ENCODE data around the gene RAB5B. TPM values are rescaled to one million over a fixed set of nuclear protein-coding genes. Genes with fewer than 3 reads are reported as not detected.

RAB5B gene, protein sequence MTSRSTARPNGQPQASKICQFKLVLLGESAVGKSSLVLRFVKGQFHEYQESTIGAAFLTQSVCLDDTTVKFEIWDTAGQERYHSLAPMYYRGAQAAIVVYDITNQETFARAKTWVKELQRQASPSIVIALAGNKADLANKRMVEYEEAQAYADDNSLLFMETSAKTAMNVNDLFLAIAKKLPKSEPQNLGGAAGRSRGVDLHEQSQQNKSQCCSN
- polyA plus RNA-seq (ENCODE audit: insufficient read length), result 129 TPM

DNA sequence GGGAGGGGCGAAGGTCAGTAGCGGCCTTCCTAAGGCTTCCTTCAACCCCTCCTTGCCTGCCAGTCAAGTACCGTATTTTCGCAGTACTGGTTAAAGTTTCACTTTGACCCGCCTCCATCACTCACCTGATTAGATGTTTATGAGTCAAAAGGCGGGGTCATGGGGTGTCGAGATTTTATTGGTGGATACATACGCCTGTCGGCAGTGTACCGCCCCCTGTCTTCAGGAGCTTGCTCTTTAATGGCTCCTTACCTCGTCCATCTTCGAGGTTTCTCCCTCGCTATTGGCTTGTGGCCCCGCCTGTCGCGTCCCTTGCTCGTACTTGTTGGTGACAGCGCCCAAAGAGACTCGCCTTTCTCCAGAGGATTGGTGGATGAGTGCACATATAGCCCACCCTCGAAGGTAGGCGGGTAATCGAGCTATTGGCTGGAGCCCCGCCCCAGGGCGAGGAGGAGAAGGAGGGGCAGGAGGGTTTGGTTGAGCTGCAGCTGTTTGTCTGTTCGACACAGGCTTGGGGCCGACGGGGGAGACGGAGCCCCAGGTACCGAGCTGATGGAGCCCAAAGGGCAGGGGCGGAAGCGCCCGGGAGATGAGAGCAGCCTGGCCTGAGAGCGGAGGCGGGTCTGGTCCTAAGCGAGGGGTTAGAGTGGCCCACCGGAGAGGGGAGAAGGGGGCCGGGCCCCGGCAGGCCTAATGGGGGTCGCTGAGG lies at the start of gene RAB5B:
Gene RAB5B, plus strand, starts transcription at position 480 of the 709 bp plus-strand sequence. CDS start 12,883 bp downstream, outside the sequence.
- peak; percentile 100 for DNase-seq (ENCODE audit: low read depth)

DNA sequence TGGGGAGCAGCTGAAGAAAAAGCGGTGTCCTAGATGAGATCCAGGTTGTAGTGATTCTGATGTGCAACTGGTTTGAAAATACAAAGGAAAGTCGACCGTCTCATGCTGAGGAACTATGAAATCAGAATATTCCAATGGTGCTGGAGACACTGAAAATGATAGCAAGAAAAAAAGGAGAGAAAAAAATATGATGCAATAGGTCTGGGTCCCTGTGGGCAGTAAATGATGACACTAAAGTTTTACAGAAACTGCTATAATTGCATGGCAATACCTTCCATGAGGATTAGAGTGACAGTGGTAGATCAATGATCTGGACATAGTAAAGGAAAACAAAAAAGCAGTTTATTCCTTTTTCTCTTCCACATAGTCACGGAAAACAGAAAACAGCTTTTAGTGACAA lies 48.5 kb upstream of the RAB5B start:
- DNase-seq (ENCODE audit: low read depth), result no peak

DNA sequence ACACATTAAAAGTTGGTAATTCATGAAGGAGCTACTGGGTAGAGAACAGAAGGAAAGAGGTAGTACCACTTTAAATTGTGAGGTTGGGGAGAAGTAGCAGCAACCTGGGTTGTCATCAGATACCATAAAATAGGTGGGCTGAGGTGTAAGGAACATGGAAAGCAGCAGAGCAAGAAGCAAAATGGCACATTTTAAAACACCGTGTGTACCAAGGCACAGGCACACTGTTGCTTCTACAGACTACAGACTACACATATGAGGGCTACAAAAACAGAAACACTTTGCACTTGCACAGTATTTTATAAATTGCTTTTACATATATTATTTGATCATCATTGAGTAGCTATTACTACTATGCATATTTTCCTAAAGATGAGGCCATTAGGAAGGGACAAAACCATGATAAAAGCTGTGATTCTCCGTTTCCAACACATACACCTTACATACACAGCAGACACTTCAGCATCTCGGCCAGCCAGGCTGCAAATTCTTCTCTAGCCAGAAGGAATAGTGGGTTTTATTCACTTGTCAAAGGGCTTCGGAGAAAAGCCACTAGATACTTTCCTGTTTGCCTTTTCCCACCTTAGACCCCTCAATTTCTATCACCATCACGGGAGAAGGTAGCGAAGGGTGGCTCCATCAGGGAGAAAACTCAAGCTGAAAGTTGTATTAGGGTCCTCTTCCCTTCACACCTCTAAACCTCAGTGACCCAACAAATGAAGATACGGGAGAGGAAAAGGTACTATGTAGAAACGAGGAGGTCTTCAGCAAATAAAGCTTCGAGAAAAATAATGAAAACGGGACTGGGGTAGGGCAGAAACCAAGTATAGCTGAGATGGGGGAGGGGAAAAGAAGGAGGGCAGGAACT lies 47.8 kb upstream of the RAB5B start:
- no peak for DNase-seq (ENCODE audit: low read depth)

DNA sequence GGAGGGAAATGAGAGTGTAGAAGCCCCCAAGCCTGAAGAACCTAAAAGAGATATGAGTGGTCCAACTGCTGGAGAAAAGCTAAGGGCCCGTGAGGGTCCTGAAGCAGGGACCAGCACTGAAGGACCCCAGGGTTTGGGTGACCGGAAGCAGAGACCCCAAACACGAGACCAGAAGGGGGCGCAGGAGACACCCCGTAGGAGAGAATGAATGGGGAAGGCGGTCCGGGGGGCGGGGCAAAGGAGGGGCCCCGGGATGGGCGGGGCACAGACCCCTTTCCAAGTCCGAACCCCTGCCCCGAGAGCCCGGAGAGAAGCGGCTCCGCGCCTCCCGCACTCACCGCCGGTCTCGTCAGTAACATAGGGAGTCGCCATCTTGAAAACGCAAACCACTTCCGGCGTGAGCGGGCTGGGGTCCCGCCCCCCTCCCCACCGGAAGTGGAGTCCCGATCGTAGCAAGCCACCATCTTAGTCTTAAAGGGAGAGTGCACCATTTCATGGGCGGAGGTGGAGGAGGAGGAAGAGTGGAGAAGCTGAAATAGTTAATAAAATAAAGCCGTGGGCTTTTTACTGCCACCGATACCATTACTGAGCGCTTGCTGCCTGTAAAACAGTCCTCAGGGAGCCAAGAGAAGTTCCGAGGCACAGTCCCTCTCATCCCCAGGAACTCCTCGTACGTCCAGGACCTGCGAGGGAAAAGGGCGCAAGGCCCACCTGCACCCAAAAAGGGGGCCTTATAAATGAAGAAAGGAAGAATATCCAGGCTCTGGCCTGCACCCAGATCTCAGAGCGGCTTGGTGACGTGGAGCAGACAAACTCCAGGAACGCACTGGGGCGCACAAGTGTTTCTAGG lies 46.9 kb upstream of the RAB5B start:
- DNase-seq (ENCODE audit: low read depth), result peak; percentile 83

DNA sequence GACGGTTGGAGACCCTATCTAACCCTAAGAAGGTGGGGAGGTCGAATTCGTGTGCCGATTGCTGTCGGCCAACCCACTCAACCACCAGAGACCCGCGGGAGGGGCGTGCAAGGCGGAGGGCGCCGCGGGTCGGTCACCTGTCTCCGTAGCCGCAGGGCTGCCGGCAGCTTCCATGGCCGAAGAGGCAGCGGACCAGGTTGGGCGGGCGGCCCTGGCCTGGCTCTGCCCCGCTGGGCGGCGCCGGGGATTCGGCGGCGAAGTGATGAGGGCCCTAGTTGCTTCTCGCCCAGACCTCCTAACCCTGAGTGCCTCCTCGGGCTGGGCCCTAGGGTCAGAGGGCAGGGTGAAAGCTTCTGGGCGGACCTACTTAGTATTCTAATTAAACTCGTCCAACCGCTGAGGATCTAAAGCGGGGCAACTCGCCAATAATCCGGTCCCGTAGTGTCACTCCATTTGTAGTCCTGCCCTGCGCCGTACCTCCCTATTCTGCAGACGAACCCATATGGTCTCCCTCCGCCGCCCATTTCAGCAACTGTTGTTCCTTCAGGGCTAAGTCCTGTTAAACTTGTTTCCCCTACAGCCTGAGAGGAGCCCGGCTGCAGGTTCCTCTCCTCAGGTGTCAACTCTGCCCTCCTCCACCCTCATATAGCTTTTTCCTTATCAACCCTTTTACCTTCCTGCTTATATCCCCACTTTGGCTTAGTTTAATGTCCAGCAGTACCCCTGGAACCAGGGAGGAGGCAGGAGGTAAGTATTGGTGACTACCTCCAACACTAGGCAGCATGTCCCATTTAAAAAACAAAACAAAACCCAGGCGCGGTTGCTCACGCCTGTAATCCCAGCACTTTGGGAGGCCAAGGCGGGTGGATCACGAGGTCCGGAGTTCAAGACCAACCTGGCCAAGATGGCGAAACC lies 46.0 kb upstream of the RAB5B start, which contains the start of gene PYM1:
Gene PYM1, minus strand, starts transcription at position 307 of the 915 bp plus-strand sequence. Its CDS starts 133 bp downstream, at position 174.
- DNase-seq (ENCODE audit: low read depth), result peak; percentile 39

DNA sequence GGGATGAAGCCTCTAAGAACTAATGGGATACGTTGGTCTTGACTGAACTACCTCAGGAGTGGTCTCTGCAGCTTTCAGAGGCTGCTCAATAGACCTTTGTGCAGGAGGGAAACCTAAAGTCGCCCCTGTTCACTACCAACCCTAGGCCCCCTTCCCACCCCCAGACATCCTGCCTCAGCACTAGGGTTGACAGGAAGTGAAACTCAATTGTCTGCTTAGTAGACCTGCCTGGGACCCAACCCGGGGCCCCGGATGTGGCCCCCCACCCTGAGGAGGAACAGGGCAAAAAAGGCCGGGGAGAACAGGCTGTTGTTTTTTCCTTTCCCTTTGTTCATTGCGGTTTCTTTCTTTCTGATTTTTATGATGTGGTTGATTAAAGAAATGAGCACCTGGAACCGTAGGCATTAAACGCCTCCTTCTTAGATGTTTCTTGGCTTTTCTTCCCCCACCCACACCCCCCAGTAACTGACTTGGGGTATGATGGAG lies 44.5 kb upstream of the RAB5B start:
- no peak for DNase-seq (ENCODE audit: low read depth)

DNA sequence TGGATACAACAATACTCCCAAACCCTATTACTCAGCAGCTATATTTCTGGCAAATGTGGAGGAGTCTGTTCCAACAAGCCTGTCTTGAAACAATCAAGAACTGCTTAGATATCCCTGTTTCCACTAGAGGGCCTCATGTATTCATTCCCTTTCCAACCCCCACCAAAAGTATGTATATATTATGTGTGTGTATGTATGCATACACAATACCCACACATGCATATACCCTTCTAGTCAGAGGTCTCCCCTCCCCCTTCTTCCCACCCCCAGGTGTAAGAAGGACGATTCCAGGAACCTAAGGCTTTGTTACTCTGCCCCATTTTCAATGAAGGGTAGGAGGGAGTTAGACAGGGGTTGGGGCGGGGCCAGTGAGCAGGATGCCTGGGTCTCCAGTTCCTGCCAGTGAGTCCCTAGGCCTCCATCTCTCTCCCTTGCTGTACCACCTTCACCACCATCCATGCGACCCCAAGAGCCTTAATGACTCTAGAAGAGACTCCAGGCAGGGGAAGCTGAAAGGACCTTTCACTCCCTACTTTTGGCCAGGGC lies 43.0 kb upstream of the RAB5B start, which contains the start of gene DGKA:
Gene DGKA, plus strand, starts transcription at position 392 of the 546 bp plus-strand sequence. CDS start 5,342 bp downstream, outside the sequence.
- peak; percentile 75 for DNase-seq (ENCODE audit: low read depth)

DNA sequence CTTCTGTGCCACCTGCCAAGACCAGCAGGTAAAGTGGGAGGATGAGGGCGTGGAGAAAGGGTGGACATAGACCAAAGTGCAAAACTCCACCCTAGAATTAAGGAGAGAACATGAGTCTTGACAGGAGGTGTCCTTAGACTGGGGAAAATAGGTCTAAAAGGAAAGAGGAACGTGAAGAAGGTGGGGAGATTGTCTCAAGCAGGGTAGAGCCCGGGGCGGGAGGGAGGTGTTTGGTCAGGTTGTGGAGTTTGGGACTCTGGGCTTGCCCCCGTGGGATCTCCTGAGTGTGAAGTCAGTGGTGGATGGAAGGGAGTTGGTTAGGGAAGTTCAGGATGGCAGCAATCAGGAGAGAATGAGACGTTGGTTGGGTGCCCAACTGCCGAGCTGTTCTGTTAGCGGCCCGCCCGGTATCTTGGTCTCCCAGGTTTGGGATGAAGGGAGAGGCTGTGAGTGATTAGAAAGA lies 42.5 kb upstream of the RAB5B start:
- no peak for DNase-seq (ENCODE audit: low read depth)

DNA sequence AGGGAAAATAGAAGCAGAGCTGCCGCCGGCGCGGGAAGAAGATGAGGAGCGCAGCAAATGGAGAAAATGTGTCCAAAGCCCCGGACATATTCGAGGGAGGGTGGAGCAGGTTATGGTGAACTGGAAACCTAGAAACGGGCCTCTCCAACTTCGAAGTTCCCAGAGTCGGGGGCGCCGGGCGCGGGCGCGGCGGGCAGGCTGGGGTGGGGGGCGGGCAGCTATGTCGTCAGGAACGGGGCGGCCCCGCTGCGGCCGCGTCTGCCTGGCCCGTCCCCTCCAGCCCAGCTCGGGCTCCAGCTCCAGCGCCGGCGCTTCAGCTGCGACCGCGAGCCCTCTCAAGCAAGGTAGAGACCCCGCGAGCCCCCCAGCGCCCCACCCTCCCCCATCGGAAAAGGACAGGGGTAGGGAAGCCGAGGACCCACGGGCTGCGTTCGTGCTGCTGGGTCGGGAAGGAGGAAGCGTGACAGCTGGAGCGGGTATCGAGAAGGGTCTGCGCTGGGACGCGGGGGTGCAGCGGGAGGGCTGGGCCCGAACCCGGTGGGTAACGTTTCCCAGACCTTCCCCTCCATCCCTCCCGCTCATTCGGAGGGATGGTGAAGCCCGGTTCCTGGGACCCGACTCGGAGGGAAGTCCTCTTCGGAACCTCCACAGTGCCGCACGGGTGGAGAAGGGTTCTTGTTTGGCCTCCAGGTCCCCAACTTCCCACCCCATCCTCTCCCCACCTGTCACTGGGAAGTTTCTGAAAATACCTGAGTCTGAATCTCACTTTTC lies 41.9 kb upstream of the RAB5B start:
- DNase-seq (ENCODE audit: low read depth), result peak; percentile 17

DNA sequence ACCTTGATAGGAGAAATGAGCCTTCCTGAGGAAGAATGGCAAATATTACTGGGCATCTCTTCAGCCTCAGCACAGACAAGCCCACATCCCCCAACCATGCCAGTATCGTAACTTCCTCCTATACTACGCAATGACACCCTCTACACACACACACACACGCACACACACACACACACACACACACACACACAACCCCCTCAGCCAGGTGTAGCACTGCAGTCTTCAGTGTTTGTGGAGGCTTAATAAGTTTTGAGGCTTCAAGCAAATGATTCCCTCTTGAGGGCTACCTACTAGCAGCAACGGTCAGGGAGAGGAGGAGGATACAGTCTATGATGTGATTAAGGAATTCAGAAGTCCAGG lies 41.3 kb upstream of the RAB5B start:
- no peak for DNase-seq (ENCODE audit: low read depth)

DNA sequence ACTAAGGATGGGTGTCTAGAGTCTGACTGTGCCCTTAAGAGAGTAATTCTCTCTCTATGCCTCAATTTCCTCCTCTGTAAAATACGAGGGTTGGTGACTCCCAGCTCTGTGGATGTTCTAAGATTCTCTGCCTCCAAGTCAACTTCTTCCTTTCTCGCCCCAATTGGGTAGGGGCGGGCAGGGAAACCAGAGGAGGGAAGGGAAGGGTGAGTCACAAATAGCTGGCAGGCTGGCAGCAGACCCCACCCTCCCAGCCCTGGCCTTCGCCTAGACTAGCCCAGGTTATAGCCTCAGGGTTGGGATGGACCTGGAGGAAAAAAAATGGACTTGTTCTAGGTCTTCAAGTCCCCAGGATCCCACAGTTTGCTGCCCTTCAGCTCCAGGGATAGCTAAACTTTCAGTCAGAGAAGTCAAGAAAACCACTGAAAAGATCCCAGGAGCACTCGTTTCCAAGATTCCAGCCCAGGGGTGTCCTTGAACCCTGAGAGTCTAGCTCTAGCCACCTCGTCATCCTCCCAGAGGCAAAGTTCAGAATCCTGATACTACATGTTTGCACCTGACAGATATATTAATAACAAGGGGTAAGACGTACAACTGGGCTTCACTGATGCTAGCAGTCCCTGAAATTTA lies 40.6 kb upstream of the RAB5B start:
- DNase-seq (ENCODE audit: low read depth), result no peak

DNA sequence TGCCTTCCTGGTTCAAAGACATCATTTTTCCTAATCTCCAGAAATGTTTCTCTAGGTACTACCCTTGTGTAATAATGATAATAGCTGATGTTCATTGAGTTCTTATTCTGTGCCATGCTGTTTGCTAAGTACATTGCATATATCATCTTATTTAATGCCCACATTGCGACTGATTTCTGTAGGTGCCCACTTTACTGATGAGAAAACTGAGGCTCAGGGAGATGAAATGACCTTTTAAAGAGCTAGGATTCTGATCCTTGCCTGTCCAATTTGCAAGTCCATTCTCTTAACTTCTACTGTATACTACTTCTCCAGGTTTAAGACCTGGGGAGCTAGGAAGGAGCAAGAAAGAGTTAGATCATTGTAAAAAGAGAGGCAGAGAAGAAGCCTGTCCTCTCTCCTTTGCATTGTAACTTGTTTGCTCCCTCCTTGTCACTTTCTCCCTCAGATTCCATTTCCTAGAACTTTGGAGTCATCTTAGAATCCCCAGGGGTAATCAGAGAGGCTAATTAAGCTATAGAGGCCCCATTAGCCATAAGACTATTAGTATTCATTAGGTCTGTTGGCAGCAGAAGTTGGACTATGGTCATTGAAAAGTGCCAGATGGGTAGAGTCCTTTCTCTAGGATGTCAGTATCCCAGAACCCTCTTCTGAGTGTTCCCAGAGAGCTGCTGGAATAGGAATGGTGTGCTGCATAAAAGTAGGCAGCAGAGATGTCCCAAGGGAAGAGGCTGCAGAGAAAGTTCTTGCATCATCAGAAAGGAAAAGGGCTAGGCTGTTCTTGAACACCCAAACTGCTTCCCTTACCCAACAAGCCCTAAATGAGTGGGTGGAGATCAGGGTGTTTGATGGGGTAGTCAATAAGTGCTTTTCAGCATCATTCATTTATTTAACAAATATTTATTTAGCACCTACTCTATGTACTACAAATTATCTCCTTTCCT lies 39.8 kb upstream of the RAB5B start:
- no peak for DNase-seq (ENCODE audit: low read depth)

DNA sequence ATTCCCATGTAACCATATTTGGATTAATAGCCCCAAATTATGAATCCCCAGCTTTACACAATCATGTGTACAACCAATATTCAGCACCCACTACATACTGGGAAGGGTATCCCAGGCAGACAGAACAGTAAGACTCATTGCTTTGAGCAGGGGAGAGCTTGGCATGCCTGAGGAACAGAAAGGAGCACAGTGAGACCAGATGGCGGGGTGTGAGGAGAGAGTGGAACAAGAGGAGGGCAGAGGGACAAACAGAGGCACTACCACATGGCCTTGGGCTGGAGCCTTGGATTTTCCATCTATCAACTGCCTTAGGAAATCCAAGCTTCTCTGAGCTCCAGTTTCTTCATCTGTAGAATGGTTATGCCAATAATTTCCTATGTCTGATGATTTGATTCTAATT lies 39.1 kb upstream of the RAB5B start:
- no peak for DNase-seq (ENCODE audit: low read depth)

DNA sequence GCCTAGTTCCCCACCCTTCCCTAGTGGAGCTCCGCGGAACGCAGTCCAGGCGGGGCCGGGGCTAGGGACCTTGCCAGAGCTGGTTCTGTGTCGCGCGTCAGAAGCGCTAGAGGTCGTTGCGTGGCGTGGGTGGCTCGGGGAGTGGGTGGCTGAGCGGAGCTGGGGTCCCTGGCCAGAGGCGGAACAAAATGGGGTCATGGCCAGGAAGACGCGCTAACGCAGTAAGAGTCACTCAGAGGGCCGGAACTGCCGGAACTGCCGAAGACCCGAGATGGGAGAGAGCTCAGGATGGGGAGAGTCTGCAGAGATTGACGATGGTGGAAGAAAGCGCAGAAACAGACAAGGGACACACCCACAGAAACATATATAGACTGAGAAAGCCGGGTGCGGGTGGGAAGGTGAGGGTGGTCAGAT lies 38.1 kb upstream of the RAB5B start:
- no peak for DNase-seq (ENCODE audit: low read depth)

DNA sequence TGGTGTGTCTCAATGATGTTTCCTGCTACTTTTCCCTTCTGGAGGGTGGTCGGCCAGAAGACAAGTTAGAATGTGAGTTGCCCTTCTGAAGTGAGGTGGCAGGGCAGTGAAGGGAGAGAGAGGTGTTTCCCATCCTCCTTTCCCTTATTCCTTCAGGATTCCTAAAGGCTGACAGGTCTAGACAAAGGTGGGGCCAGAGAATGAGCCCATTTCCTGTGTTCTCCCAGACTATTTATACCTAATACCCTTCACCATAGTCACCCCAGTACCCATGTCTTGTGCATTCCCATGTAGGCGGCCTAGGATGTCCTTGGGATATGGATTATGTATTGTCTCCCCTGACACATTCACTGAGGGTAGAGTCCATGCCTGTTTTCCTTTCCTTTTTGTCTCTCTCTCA lies 35.9 kb upstream of the RAB5B start:
- DNase-seq (ENCODE audit: low read depth), result no peak

DNA sequence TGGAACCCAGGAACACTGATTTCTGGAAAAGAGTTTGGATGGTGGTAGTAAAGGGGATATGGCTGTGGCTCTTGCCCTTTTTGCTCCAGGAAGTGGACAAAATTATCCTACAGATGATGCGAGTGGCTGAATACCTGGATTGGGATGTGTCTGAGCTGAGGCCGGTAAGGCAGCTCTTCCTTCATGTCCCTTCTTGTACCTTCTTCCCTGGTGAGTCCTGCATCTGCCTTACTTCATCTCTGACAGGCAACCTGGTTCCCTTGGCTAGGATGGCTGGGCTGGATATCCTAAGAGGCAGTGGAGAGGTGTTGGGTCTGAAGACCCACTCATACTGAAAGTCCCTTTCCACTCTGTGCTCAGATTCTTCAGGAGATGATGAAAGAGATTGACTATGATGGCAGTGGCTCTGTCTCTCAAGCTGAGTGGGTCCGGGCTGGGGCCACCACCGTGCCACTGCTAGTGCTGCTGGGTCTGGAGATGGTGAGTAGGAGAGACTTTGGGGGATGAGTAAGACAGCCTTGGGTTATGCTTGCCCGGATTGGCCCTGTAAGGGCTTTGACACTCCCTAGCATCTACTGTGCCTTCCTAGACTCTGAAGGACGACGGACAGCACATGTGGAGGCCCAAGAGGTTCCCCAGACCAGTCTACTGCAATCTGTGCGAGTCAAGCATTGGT lies 34.9 kb upstream of the RAB5B start:
- no peak for DNase-seq (ENCODE audit: low read depth)

Measured in forelimb muscle (tissue), 1 donor.